ENCODE measurements around the gene OR6S1. TPM values are rescaled to one million over a fixed set of nuclear protein-coding genes. Genes with fewer than 3 reads are reported as not detected.
"Not testable (repeated sequence)": the region's sequence is repeated elsewhere in the genome, so short reads cannot be mapped to it uniquely, and the experiment has no call there.

Gene OR6S1
- total and polyA plus RNA-seq, 2 donors (not counting 3 experiments of a cell fraction or from before 2014, with no cell fraction given): not detected

- no peak overlapping the region for H3K9ac ChIP-seq (replicated peaks; ENCODE audit: extremely low read depth, insufficient read depth, low read length)
- H3K4me1 ChIP-seq (ENCODE audit: control insufficient read depth, extremely low read depth, insufficient read depth, low read length): no peaks in the 10 kb centered on the region
- no peak overlapping the region for H3K4me3 ChIP-seq (replicated peaks in 1 of 3; ENCODE audit: insufficient read depth in 1 of 3, low read depth in 1 of 3, low read length in 3 of 3)
- CTCF ChIA-PET: no interaction called here
- dilution Hi-C loops (cut with MboI; ENCODE audit: extremely low pct_ligation_motif_present, low sequenced_read_pairs) (no loop called here), intact Hi-C loops (cut with micrococcal nuclease) (no loop called here)
- no peak overlapping the region for H2AFZ ChIP-seq (ENCODE audit: low read depth, low read length)
- H3K27ac ChIP-seq (ENCODE audit: insufficient read depth, low read depth, low read length): no peak overlapping the region
- no peak overlapping the region for H3K4me2 ChIP-seq (ENCODE audit: insufficient read depth, low read length)
- H3K9me1 ChIP-seq (replicated peaks; ENCODE audit: control insufficient read depth, extremely low read depth, insufficient read depth, low read length): no peaks in the 10 kb centered on the region
- TF ChIP-seq JUN (IDR thresholded peaks at IDR 0.05; ENCODE audit: borderline replicate concordance, insufficient read depth, insufficient read length, low read depth): no peak
- TF ChIP-seq POLR2A (IDR thresholded peaks at IDR 0.05; ENCODE audit: low read depth, low read length): no peak
- TF ChIP-seq, protein P1, sequence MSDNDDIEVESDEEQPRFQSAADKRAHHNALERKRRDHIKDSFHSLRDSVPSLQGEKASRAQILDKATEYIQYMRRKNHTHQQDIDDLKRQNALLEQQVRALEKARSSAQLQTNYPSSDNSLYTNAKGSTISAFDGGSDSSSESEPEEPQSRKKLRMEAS (IDR thresholded peaks at IDR 0.05; ENCODE audit: insufficient read depth, insufficient read length): no peak
- no peak for TF ChIP-seq MYC (IDR thresholded peaks at IDR 0.05; ENCODE audit: low read depth, low read length)
- TF ChIP-seq, protein P2, sequence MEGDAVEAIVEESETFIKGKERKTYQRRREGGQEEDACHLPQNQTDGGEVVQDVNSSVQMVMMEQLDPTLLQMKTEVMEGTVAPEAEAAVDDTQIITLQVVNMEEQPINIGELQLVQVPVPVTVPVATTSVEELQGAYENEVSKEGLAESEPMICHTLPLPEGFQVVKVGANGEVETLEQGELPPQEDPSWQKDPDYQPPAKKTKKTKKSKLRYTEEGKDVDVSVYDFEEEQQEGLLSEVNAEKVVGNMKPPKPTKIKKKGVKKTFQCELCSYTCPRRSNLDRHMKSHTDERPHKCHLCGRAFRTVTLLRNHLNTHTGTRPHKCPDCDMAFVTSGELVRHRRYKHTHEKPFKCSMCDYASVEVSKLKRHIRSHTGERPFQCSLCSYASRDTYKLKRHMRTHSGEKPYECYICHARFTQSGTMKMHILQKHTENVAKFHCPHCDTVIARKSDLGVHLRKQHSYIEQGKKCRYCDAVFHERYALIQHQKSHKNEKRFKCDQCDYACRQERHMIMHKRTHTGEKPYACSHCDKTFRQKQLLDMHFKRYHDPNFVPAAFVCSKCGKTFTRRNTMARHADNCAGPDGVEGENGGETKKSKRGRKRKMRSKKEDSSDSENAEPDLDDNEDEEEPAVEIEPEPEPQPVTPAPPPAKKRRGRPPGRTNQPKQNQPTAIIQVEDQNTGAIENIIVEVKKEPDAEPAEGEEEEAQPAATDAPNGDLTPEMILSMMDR (IDR thresholded peaks at IDR 0.05; ENCODE audit: extremely low read depth in 1 of 2, insufficient read depth in 1 of 2, low read depth in 1 of 2, low read length in 2 of 2): no peak
- no peaks in the 10 kb centered on the region for H4K20me1 ChIP-seq (replicated peaks; ENCODE audit: control insufficient read depth, extremely low read depth, insufficient read depth, low read length)
- no peak for FAIRE-seq
- H3K9me3 ChIP-seq (replicated peaks; ENCODE audit: control insufficient read depth, insufficient read depth, low read length): no peaks in the 10 kb centered on the region
- POLR2A ChIA-PET: no interaction called here
- DNase-seq (ENCODE audit: low read depth, low spot score): no peak
- H3K79me2 ChIP-seq (ENCODE audit: control insufficient read depth, insufficient read depth, low read length): no peaks in the 10 kb centered on the region
- no peaks in the 10 kb centered on the region for H3K36me3 ChIP-seq (ENCODE audit: control insufficient read depth in 2 of 2, extremely low read depth in 1 of 2, insufficient read depth in 2 of 2, low read length in 2 of 2)
- peaks cover 12 to 17% of the 10 kb centered on the region in 2 experiments for H3K27me3 ChIP-seq (ENCODE audit: control insufficient read depth in 2 of 2, insufficient read depth in 2 of 2, low read length in 2 of 2)
- BruUV-seq (replicated peaks): no TSS peak
Measured at GRCh38 chr14:20644520-20644919, 3.0 kb upstream of the OR6S1 start.

GRCh38 chr14:20642755-20643154 lies 1.3 kb upstream of the OR6S1 start:
- H3K4me3 ChIP-seq (replicated peaks in 1 of 3; ENCODE audit: insufficient read depth in 1 of 3, low read depth in 1 of 3, low read length in 3 of 3); H3K27ac ChIP-seq (ENCODE audit: insufficient read depth, low read depth, low read length); H3K36me3 ChIP-seq (ENCODE audit: control insufficient read depth in 2 of 2, extremely low read depth in 1 of 2, insufficient read depth in 2 of 2, low read length in 2 of 2); H2AFZ ChIP-seq (ENCODE audit: low read depth, low read length); POLR2A ChIA-PET; BruUV-seq (replicated peaks); intact Hi-C loops (cut with micrococcal nuclease); H3K9ac ChIP-seq (replicated peaks; ENCODE audit: extremely low read depth, insufficient read depth, low read length); H3K4me1 ChIP-seq (ENCODE audit: control insufficient read depth, extremely low read depth, insufficient read depth, low read length); H3K9me1 ChIP-seq (replicated peaks; ENCODE audit: control insufficient read depth, extremely low read depth, insufficient read depth, low read length); H4K20me1 ChIP-seq (replicated peaks; ENCODE audit: control insufficient read depth, extremely low read depth, insufficient read depth, low read length); H3K79me2 ChIP-seq (ENCODE audit: control insufficient read depth, insufficient read depth, low read length); H3K9me3 ChIP-seq (replicated peaks; ENCODE audit: control insufficient read depth, insufficient read depth, low read length); H3K4me2 ChIP-seq (ENCODE audit: insufficient read depth, low read length); DNase-seq (ENCODE audit: low read depth, low spot score); dilution Hi-C loops (cut with MboI; ENCODE audit: extremely low pct_ligation_motif_present, low sequenced_read_pairs); FAIRE-seq: not testable (repeated sequence)
- peaks cover 10 to 12% of the 10 kb centered on the region in 2 experiments for H3K27me3 ChIP-seq (ENCODE audit: control insufficient read depth in 2 of 2, insufficient read depth in 2 of 2, low read length in 2 of 2)
- CTCF ChIA-PET: interaction anchor here (1.1 kb wide), 1 partner anchor 55 kb away, joined by 3 read pairs; the partner anchor contains the start of gene RNASE11
